Chondrocyte (in vitro differentiated cells): ENCODE data around the gene TMEM178B. TPM values are rescaled to one million over a fixed set of nuclear protein-coding genes. Genes with fewer than 3 reads are reported as not detected.

ENCODE experiments used
- DNase-seq: peaks from one replicate; pipeline ENCODE4 v3.0.0; 2021; ENCODE audit warnings: mixed read lengths, low spot score
- H3K27ac Mint-ChIP-seq: one replicate; pipeline ENCODE4 v1.8.0; 2021; ENCODE audit warnings: mild to moderate bottlenecking, moderate library complexity, mixed read lengths; ENCODE audit not compliant: unreplicated experiment
- H3K27me3 Mint-ChIP-seq: 2 replicates; pipeline ENCODE4 v1.8.0; 2021; ENCODE audit warnings: low read depth, mixed read lengths
- H3K36me3 Mint-ChIP-seq: 2 replicates; pipeline ENCODE4 v1.8.0; 2021; ENCODE audit warnings: low read depth, mixed read lengths
- H3K4me1 Mint-ChIP-seq: 2 replicates; pipeline ENCODE4 v1.8.0; 2021; ENCODE audit warnings: low read depth, mild to moderate bottlenecking, mixed read lengths
- H3K4me3 Mint-ChIP-seq: one replicate; pipeline ENCODE4 v1.8.0; 2021; ENCODE audit warnings: mild to moderate bottlenecking, moderate library complexity, mixed read lengths; ENCODE audit not compliant: unreplicated experiment
- H3K9me3 Mint-ChIP-seq: 2 replicates; pipeline ENCODE4 v1.8.0; 2021; ENCODE audit warnings: low read depth, mixed read lengths
- CTCF ChIP-seq: fragments of 200-600 bp; sonication (generic); IDR thresholded peaks from 2 replicates; pipeline ENCODE4 v1.5.0; 2021; ENCODE audit warnings: antibody characterized with exemption, mild to moderate bottlenecking, moderate library complexity
- total RNA-seq: library from RNA; stranded (reverse); gene quantifications from 3 replicates; pipeline ENCODE4 v1.2.1, GENCODE V29; 2021

Gene TMEM178B
- total RNA-seq, 1 donor from 2014 or later, result 0.92 TPM

- peaks cover 9% of the 10 kb centered on the region for H3K27me3 Mint-ChIP-seq
- H3K4me3 Mint-ChIP-seq, result no peak overlapping the region
- no peaks in the 10 kb centered on the region for H3K36me3 Mint-ChIP-seq
- H3K9me3 Mint-ChIP-seq, result no peaks in the 10 kb centered on the region
- no peaks in the 10 kb centered on the region for H3K4me1 Mint-ChIP-seq
- no peak overlapping the region for H3K27ac Mint-ChIP-seq
- no peak for DNase-seq
- TF ChIP-seq CTCF, result no peak
Observed at GRCh38 chr7:141217938-141218337, 144.1 kb downstream of the TMEM178B start.

- Mint-ChIP-seq H3K27ac (no peak overlapping the region), H3K4me3 (no peak overlapping the region), H3K27me3 (peaks cover 9% of the 10 kb centered on the region), H3K4me1 (no peaks in the 10 kb centered on the region), H3K36me3 (no peaks in the 10 kb centered on the region), H3K9me3 (no peaks in the 10 kb centered on the region)
- TF ChIP-seq CTCF, result no peak
- DNase-seq, result no peak
Observed at GRCh38 chr7:141218941-141219340, 145.1 kb downstream of the TMEM178B start.

DNA sequence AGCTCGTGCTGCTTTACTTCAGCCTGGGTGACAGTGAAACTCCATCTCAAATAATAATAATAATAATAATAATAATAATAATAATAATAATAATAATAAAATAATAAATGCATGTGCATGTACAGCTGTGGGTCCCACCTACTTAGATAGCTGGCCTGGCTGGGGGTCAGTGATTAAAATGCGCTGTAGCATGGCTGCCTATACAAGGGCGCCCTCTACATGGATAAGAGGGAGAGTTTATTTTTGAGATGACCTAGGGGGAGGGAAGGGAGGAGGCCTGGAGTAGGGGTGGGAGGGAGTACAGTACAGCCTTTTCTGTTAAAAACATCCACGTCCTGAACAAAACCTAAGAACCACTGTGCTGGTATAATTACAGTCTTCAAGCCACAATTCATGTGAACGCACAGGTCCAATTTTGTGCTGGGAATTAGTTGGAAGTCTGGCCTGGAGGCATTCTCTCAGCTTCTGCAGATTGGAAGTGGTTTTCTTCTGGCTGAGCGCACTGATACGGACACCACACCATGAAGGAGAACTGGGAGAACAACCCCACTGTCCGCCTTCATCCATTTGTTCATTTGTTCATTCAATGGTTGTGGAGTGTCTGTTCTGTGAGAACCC is 146.5 kb downstream of the TMEM178B start:
- Mint-ChIP-seq H3K4me3 (no peak overlapping the region), H3K27me3 (peaks cover 6% of the 10 kb centered on the region), H3K4me1 (no peaks in the 10 kb centered on the region), H3K27ac (no peak overlapping the region), H3K9me3 (no peaks in the 10 kb centered on the region), H3K36me3 (no peaks in the 10 kb centered on the region)
- DNase-seq, result no peak
- TF ChIP-seq CTCF, result peak; percentile 54

DNA sequence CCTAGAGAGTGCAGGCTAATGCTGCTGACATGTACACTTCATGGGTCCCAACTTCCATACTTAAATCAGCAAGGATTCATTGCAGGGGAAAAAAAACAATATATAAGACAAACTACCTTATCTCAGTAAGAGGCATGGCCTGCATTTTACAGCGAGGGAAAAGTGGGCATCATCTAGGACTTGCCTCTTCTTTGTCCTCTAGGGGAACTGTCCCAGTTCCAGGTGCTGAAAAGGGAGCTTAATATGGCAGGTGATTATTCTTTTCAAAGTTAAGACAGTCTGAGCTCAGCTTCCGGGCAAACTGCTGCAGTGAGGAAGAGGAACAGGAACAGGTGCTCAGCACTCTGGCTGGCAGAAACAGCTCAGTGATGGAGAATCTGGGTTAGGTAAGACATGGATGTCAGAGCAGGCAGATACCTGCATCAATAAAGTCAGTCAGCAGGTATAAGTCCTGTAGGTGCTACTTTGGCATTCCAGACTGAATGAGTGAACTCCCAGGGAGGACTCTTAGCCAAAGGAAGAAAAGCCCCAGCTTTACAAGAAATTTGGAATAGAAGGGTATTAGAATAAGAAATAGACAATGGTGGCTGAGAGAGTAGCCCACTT is 147.2 kb downstream of the TMEM178B start:
- TF ChIP-seq CTCF, result no peak
- DNase-seq, result no peak
- H3K4me3 Mint-ChIP-seq, result no peak overlapping the region
- no peaks in the 10 kb centered on the region for H3K9me3 Mint-ChIP-seq
- H3K27me3 Mint-ChIP-seq, result peaks cover 6% of the 10 kb centered on the region
- H3K4me1 Mint-ChIP-seq, result no peaks in the 10 kb centered on the region
- H3K27ac Mint-ChIP-seq, result no peak overlapping the region
- no peaks in the 10 kb centered on the region for H3K36me3 Mint-ChIP-seq

DNA sequence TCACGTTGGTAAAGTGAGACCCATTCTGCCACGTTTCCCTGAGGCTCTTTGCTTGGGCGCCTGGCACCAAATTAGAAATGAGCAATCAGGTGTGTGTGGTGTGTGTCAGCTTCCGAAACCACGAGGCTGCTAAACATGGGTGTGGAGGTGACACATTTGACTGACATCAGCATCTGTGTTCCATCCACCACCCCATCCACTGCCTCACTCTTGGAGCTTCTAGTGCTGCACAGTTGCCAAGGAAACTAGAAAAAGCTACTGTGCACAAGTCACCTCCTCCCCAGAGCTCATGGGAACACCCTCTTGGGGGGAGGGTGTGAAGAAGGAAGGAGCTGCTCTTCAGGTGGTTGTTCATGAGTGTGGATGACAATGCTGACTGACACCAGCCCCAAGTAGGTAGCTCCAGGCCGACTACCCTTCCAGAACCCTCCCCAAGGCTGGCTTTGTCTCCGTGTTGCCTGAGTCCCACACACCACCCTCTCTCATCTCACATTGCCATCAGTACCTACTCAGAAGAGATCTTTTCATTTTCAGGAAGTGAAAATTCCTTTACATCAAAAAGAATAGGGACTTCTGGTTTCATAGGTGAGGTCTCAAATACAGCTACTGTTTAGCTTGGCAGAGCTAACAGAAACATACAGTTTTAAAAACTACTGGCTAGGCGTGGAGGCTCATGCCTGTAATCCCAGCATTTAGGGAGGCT is 152.2 kb downstream of the TMEM178B start:
- Mint-ChIP-seq H3K27ac (no peak overlapping the region), H3K4me1 (no peaks in the 10 kb centered on the region), H3K27me3 (no peaks in the 10 kb centered on the region), H3K9me3 (no peaks in the 10 kb centered on the region), H3K36me3 (no peaks in the 10 kb centered on the region), H3K4me3 (no peak overlapping the region)
- TF ChIP-seq CTCF, result no peak
- no peak for DNase-seq
